Activated CD4-positive, alpha-beta T cell treated with anti-CD3 and anti-CD28 coated beads for 1 hour (primary cell): ENCODE measurements around the gene GJB1.
"Not testable (repeated sequence)": the region's sequence is repeated elsewhere in the genome, so short reads cannot be mapped to it uniquely, and the experiment has no call there.

Source experiments
- DNase-seq: peaks from one replicate; pipeline ENCODE4 v3.0.0-alpha.2; 2020

Gene GJB1

GRCh38 chrX:71256856-71257255 is 33.8 kb downstream of the GJB1 start:
- no peak for DNase-seq

GRCh38 chrX:71268624-71269023 is 45.6 kb downstream of the GJB1 start:
- not testable (repeated sequence) for DNase-seq

GRCh38 chrX:71269801-71270395 is 46.9 kb downstream of the GJB1 start:
- no peak for DNase-seq

- not testable (repeated sequence) for DNase-seq
These were observed 49.3 kb downstream of the GJB1 start for GRCh38 chrX:71272313-71272712.
